HG02642 (cell line): Measurements from ENCODE around the gene TTC8.
"Not testable (repeated sequence)": the region's sequence is repeated elsewhere in the genome, so short reads cannot be mapped to it uniquely, and the experiment has no call there.

Source experiments
- ATAC-seq: cut with Tn5 transposase; IDR thresholded peaks from one replicate; pipeline ENCODE4 v1.9.1; 2021; ENCODE audit warnings: mild to moderate bottlenecking; ENCODE audit not compliant: unreplicated experiment, poor library complexity

The TTC8 gene

DNA sequence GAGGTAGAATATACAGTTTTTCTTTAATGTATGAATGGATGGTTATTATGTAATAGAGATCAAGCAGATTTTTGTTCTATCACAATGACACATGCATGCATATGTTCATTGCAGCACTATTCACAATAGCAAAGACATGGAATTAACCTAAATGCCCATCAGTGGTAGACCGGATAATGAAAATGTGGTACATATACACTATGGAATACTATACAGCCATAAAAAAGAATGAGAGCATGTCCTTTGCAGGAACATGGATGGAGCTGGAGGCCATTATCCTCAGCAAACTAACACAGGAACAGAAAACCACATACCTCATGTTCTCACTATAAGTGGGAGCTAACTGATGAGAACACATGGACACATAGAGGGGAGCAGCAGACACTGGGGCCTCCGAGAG, 34.7 kb downstream of the TTC8 start:
- ATAC-seq = not testable (repeated sequence)

DNA sequence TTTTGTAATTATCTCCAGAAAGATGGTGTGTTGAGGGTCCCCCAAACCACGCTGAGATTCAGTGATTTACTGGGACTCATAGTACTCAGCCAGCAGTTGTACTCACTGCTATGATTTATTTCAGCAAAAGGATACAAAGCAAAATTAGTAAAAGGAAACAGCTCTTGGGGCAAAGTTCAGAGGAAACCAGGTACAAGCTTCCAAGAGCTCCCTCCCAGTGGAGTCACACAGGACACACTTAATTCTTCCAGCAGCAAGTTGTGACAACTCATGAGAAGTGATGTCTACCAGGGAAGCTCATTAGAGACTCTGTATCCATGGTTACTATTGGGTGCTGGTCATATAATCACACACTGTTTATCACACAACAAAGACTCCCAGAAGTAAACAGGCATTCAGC, 38.7 kb downstream of the TTC8 start:
- no peak for ATAC-seq

DNA sequence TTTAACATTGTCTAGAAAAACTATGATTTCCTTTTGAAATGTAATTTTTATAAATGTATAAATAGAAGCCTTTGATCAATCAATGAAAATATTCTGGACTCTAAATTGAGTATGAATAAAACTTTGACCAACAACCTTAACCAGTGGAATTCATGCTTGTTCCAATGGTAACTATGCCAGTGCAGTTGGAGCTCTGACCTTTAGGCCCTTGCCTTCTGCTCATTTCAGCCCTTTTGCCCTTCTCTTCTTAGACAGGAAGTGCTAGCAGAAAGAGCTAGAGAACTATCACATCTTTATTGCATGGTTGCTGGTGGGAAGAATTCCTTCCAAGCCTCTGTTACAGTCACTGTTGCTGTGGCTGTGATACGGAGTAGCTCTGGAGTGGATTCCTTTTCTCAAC, 39.7 kb downstream of the TTC8 start:
- ATAC-seq = no peak

DNA sequence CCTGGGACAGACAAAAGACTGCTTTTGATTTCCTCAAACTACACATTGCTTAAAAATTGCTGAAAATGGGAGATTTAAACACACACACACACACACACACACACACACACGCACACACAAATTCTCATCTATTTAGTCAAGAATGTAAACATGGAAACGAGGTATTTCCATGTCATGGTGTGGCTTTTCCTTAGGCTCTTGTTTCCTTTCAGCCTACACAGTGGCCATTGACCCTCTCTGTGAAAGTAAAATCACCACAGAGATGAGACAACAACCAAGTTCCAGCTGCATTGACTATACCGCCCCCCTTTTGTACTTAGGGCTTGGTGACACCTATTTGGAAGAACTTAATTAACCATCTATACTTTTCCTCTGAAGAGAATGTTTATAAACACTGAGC, 41.9 kb downstream of the TTC8 start:
- ATAC-seq = no peak

DNA sequence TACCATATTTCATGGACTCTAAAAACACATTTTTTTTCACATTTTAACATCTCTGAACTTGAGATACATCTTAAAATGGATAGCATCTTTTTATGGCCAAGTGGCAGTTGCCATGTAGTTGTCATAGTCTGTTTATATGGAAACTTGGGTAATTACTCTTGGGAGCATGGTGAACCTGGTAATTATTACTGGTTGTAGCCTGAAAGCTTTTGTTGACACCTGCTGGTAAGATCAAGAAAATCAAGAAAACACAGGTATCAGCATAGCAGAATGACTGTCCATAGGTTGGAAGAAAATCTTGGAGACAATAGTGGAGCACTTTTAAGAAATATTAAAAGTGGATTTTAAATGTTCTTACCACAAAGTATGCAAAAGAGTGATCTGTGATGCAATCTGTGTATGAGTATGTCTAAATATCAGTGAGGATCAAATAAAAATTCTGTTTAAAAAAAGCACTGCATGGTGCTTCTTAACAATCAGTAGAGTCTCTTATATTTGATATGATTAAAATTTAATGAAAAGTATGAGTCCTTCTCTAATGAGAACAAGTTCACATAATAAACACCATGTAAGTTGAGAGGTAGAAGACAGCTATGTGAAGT, 44.2 kb downstream of the TTC8 start:
- no peak for ATAC-seq

DNA sequence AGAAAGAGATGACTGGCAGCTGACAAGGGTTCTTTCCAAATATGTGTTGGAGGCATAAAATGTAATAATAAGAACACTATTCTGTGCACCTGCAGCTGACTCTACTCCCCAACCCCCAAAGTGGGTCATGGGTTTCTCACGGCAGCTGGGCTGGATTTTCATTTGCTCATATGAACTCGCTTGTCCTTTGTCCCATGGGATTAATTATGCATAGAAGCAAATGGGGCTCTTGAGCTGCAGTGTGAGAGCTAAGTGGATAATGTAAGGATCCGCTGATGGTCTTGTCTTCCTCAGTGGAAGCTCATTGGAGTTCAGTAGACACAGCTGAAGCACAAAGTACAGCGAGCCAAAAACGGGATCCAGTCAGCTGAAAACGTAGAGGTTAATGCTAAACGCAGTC, 46.3 kb downstream of the TTC8 start:
- ATAC-seq = no peak

DNA sequence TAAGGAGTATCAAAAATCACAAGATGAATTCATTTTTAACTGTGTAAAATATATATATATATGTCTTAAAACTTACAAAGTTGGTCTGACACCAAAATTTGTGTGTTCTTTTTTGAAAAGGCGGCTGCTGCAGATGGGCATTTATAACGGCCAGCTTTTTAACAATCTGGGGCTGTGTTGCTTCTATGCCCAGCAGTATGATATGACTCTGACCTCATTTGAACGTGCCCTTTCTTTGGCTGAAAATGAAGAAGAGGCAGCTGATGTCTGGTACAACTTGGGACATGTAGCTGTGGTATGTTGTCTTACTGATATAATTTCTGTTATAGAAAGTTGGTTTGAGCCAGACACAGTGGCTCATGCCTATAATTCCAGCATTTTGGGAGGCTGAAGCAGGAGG, 47.0 kb downstream of the TTC8 start:
- no peak for ATAC-seq

DNA sequence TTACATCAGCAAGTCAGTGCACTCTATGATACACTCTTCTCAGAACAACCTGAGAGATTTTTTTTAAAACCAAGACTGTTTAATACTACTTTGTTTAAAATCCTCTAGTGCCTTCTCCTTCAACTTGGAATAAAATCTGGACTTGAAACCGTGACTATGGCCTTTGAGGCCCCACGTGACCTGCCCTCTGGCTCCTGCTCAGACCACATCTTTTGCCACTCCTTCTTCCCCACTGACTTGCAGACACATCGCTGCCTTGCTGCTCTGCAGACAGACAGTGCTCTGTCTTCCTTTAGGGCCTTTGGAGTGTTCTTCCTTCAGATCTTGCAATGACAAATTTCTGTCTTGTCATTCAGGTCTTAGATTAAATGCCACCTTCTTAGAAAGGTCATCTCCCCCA, 48.5 kb downstream of the TTC8 start:
- no peak for ATAC-seq

DNA sequence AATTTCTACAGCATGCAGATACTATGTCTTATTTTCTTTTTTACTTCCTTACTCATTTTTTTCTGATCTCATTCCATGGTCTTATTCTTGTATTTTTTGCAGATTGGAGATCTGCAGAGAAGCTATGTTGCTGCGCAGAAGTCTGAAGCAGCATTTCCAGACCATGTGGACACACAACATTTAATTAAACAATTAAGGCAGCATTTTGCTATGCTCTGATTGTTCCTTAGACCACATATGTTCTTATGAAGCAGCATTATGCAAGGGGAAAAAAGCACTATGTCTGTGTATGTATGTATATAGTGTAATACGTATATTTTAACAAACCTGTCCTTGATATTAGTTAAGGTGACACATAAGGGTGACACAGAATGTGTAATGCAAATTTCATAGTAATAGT, 52.7 kb downstream of the TTC8 start:
- no peak for ATAC-seq

DNA sequence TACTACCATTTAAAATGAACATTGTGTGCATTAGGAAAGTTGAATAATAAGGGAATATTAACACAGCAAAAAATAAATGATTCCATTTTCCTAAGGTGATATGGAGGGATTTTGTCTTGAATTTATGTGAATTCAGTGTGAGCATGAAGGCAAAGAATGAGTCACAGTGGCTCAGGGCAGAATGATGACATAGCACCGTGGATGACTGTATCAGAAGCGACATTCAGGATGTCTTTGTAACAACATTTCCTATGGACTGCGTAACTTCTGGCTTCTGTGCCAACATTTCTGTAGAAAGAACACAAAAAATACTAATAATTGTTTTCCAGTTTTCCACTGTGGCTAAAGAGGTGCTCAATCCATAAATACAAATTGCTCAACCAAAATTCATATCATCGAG, 54.6 kb downstream of the TTC8 start:
- no peak for ATAC-seq

DNA sequence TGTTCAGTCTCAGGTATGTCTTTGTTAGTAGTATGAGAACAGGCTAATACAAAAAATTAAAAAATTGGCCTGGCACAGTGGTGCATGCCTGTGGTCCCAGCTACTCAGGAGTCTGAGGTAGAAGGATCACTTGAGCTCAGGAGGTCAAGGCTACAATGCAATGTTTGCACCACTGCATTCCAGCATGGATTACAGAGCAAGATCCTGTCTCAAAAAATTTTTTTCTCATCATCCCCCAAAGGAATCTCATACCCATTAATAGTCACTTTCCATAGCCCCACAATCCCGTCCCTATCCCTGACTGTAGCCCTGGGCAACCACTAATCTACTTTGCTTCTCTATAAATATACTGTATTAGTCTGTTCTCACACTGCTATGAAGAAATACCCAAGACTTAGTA, 57.8 kb downstream of the TTC8 start:
- no peak for ATAC-seq

DNA sequence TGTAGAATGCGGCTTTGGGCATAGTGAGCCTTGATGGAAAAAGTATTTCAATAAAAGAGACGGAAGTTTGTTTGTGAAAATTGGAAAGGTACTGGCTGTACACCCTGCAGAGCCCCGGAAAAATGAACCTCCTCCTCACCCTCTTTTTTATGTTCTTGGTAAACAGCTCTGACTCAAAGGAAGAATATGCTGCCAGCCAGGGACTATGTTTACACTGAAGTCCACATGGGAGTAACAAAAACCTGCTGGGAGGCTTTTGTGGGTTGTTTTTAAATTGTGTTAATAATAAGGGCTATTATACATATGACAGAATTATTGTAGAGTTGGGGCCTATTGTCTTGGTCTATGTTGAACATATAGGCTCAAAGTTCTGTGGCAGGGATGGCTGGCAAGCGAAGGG, 70.7 kb downstream of the TTC8 start:
- no peak for ATAC-seq

DNA sequence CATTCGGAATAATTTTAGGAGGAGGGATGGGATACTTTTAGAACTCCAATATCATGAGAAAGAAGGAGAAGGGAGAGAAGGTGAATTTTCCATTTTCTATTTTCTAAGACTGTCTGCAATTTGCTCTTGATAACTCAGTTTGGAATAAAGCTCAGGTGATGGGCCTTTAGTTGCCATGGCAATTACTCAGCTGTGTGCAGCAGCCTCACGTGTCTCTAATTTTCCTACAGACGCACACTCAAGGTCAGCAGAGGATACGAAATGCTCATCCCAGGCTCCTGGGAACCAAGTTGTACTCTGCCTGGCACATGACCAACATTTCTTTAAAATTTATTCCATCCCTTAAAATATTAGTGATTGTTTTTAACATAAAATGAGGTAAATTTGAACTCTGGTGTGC, 76.7 kb downstream of the TTC8 start:
- ATAC-seq = no peak

DNA sequence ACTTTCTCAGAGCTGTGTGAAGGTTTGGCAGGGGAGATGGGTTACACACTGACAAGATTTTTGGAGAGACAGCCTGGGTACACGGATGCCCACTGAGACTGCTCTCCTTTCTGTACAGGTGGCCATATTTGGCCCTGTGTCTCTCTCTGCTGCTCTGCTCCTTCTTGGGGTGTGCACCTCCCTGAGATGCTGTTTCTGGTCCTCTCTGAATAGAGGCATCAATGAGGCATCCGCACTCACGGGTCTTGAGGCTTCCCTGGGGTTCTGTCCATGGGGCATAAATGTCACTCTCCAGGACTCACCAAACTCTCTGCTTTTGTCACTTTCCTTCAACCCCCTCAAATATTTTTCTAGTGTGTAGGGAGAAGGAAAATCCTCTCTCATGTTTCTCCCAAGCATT, 77.5 kb downstream of the TTC8 start:
- ATAC-seq = no peak

DNA sequence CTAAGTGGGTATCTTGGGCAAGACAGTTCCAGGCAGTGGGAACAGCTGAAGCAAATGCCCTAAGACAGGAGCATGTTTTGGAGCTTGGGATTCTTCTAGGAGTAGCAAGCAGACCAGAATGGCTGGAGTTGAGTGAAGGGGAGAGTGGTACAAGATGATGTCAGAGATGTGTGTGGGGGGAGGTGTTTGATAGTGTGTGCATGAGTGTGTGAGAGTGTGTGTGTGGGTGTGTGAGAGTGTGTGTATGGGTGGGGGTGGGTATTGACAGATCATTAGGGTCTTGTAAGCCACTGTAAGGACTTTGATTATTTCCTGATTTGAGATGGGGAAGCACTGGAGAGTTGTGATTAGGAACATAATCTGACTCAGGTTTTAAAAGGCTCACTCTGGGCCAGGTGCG, 78.4 kb downstream of the TTC8 start:
- no peak for ATAC-seq

DNA sequence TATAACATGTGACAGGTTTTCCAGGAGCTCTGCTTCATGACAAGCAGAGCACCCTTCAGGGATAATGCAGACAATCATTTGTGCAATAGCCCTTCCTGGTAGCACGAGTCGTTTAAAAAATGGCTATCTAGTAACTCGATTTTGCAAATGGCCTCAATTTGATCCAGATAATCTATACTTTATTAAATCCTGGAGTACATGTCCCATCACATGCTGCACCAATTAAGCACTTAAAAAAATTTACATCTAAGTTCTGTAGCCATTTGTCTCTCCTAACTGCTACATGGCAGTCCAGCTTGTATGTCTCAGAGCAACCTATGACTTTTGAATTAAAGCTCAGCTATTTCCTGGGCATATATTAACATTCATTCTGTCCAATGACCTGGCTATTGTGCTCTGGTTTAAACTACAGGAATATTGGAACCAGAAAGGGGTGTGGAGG, 79.8 kb downstream of the TTC8 start:
- no peak for ATAC-seq

DNA sequence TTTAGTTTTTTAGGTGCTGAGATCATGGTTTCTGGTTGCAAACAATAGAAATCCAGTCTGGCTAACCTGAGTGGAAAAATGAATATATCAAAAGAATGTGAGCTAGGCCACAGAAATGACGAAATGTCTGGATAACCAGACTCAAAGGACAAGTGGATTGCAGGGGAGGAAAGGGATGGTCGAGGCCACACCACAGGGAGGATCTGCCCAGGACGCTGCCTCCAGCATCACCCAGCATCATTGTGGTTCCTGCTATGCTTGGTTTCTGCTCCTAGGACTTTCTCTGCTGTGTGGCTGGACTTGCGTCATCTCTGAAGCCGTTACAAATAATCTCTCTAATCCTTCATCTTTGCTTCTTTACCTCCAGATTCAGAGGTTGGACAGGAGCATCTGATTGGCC, 80.4 kb downstream of the TTC8 start:
- no peak for ATAC-seq

DNA sequence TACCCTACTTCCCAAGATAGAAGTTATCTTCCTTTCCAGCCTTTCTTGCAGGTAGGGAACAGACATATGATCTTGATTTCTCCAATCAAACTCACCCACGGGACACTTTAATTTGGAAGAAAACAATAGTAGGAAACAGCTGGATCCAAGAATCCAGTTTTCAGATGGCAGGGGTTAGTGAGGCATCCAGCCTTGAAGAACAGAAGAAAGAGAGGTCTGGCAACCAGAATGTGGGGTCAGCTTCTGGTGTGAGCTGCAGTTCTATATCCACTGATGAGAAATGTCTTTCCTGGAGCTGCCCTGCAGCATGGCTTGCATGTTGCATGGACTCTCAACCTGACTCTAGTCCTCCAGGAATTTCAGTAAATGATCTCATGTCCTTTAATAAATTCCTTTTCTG, 83.8 kb downstream of the TTC8 start:
- no peak for ATAC-seq

DNA sequence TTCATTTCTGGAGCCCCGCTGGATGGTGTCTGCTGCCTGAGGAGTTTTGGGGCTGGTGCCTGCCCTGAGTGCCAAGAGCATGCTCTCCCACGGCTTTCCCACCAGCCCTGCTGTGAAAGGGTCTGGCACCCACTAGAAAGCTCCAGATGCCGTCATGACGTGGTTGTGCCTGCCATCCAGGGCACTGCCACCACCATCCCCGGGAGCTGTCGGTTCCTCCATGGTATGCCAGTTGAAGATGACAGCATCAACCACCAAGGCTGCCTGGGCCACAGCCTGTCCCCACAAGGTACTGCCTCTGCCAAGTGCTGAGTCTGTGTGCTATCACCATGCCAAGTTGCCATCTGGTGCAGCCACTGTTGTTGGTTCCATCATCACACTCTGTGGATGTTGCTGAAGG, 85.9 kb downstream of the TTC8 start:
- ATAC-seq = no peak

DNA sequence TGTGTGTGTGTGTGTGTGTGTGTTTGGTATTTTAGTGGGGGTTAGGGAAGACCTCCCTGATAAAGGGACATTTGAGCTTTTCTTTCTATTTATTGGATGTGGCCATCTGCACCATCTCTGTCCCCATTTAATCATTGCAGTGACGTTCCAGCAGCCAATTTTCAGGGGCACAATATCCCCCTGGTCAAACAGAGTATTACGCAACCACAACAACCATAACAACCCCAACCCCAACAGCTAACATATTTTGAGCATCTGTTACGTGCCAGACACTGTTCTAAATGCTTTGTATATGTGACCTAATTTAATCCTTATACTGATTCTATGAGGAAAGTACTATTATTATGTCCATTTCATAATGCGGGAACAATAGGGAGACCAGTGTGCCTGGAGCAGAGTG, 87.4 kb downstream of the TTC8 start:
- no peak for ATAC-seq

DNA sequence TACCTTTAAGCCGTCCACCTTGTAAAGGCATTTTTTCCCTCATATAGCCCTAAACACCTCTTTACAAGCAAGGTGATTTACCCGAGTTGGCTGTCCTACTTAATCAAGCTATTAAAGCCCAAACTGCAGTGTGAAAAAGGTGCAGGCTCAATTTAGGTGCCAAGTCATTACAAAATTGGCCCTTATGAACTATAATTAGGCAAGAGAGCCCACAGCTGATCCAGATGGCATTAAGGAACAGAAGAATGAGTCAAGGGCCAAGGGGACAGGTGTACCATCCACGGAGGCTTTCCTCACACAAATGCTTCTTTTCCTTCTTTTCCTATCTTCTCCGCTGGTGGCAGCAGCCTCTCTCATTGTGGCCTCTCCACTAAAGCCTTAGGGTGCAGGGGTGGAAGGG, 90.5 kb downstream of the TTC8 start:
- ATAC-seq = no peak

DNA sequence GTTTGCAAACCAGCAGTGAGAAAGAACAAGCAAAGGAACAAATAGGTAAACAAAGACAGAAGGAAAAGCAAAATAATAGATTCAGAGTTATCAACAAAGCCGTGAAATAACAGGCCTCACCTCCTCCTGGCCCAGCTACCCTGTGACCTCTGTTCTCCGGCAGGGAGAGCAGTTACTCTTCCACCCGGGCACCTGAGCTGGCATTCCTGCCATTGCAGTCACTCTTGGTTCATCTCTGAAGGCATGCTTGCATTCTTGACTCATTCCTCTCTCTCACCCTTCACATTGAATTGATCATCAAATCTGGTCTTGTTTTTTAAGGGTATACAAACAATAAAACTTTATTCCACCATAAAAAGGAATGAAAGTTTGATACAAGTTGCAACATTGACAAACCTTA, 95.1 kb downstream of the TTC8 start:
- no peak for ATAC-seq
